Measurements from ENCODE around the gene LY6G6F.

- no peak for TF ChIP-seq CTCF (IDR thresholded peaks at IDR 0.05 in 4 of 5, conservative IDR thresholded peaks at IDR 0.05 in 1 of 5)
- TF ChIP-seq POLR2A (IDR thresholded peaks at IDR 0.05): no peak
Observed at GRCh38 chr6:31730631-31731086, 24.0 kb downstream of the LY6G6F start.

All from gastrocnemius medialis (tissue), 4 donors.